ENCODE results near the gene SEC14L1. TPM values are rescaled to one million over a fixed set of nuclear protein-coding genes. Genes with fewer than 3 reads are reported as not detected.
"Not testable (repeated sequence)": the region's sequence is repeated elsewhere in the genome, so short reads cannot be mapped to it uniquely, and the experiment has no call there.

The SEC14L1 gene
- total RNA-seq, 2 experiments from 2014 or later = 97.3 to 98.5 TPM

GRCh38 chr17:77153999-77154586 lies 13.3 kb downstream of the SEC14L1 start:
- H3K27me3 ChIP-seq (ENCODE audit: control insufficient read depth in 1 of 2, insufficient read depth in 2 of 2, low read length in 2 of 2) = no peaks in the 10 kb centered on the region
- no peaks in the 10 kb centered on the region for H3K9me3 ChIP-seq (ENCODE audit: control insufficient read depth in 1 of 2, insufficient read depth in 1 of 2, low read length in 2 of 2)
- ATAC-seq (ENCODE audit: poor library complexity) (no peak), DNase-seq (no peak)
- no peak for TF ChIP-seq CTCF (IDR thresholded peaks at IDR 0.05)
- no peaks in the 10 kb centered on the region for H3K4me1 ChIP-seq (ENCODE audit: insufficient read depth, low read length)
- no peak overlapping the region for H3K27ac ChIP-seq (ENCODE audit: low read depth in 1 of 2, low read length in 2 of 2)
- Mint-ChIP-seq H3K9me3 (no peaks in the 10 kb centered on the region), H3K27me3 (no peaks in the 10 kb centered on the region), H3K4me1 (ENCODE audit: low read depth) (peaks cover 38% of the 10 kb centered on the region), H3K36me3 (ENCODE audit: low read depth) (peaks cover 35% of the 10 kb centered on the region), H3K27ac (no peak overlapping the region), H3K4me3 (no peak overlapping the region)
- H3K4me3 ChIP-seq (ENCODE audit: low read length) = no peak overlapping the region
- H3K36me3 ChIP-seq (ENCODE audit: insufficient read depth, low read length) = peaks cover 11% of the 10 kb centered on the region
- ChIA-PET CTCF (no interaction called here), POLR2A (no interaction called here)
- intact Hi-C loops (cut with DNase I, micrococcal nuclease) = no loop called here

GRCh38 chr17:77155125-77155524 lies 14.4 kb downstream of the SEC14L1 start:
- CTCF ChIA-PET = no interaction called here
- Histone ChIP-seq H3K27ac (ENCODE audit: low read depth in 1 of 2, low read length in 2 of 2) (no peak overlapping the region), H3K4me1 (ENCODE audit: insufficient read depth, low read length) (no peaks in the 10 kb centered on the region), H3K4me3 (ENCODE audit: low read length) (no peak overlapping the region), H3K9me3 (ENCODE audit: control insufficient read depth in 1 of 2, insufficient read depth in 1 of 2, low read length in 2 of 2) (no peaks in the 10 kb centered on the region), H3K27me3 (ENCODE audit: control insufficient read depth in 1 of 2, insufficient read depth in 2 of 2, low read length in 2 of 2) (no peaks in the 10 kb centered on the region), H3K36me3 (ENCODE audit: insufficient read depth, low read length) (peaks cover 7% of the 10 kb centered on the region)
- ATAC-seq (ENCODE audit: poor library complexity) (no peak), DNase-seq (no peak)
- Mint-ChIP-seq H3K9me3 (no peaks in the 10 kb centered on the region), H3K4me1 (ENCODE audit: low read depth) (peaks cover 37% of the 10 kb centered on the region), H3K27ac (no peak overlapping the region), H3K4me3 (no peak overlapping the region), H3K27me3 (no peaks in the 10 kb centered on the region), H3K36me3 (ENCODE audit: low read depth) (peaks cover 28% of the 10 kb centered on the region)
- no peak for TF ChIP-seq CTCF (IDR thresholded peaks at IDR 0.05)
- POLR2A ChIA-PET = interaction anchor here (0.9 kb wide), 1 partner anchor 13 kb away, joined by 3 read pairs; no protein-coding TSS in a partner anchor
- intact Hi-C loops (cut with DNase I, micrococcal nuclease) = no loop called here

GRCh38 chr17:77157766-77158165 lies 17.0 kb downstream of the SEC14L1 start:
- not testable (repeated sequence) for H3K36me3 Mint-ChIP-seq (ENCODE audit: low read depth)

More at GRCh38 chr17:77157766-77158165, 17.0 kb downstream of the SEC14L1 start:
- H3K4me3 ChIP-seq (ENCODE audit: low read length); H3K4me3 Mint-ChIP-seq; H3K36me3 ChIP-seq (ENCODE audit: insufficient read depth, low read length); H3K27me3 ChIP-seq (ENCODE audit: control insufficient read depth in 1 of 2, insufficient read depth in 2 of 2, low read length in 2 of 2); CTCF ChIA-PET; H3K9me3 Mint-ChIP-seq; H3K27ac Mint-ChIP-seq; H3K4me1 ChIP-seq (ENCODE audit: insufficient read depth, low read length); intact Hi-C loops (cut with DNase I, micrococcal nuclease); DNase-seq; H3K9me3 ChIP-seq (ENCODE audit: control insufficient read depth in 1 of 2, insufficient read depth in 1 of 2, low read length in 2 of 2); H3K27me3 Mint-ChIP-seq; H3K27ac ChIP-seq (ENCODE audit: low read depth in 1 of 2, low read length in 2 of 2); POLR2A ChIA-PET; ATAC-seq (ENCODE audit: poor library complexity): not testable (repeated sequence)
- H3K4me1 Mint-ChIP-seq (ENCODE audit: low read depth) = peaks cover 57% of the 10 kb centered on the region
